HEK293 (cell line): ENCODE data around the gene CD86.

Experiments
- CTCF ChIA-PET: fragments of 350-600 bp; formaldehyde crosslinking; extraction: SDS; loops from one replicate; lab custom pipeline; 2021; ENCODE audit warnings: antibody characterized with exemption; lab: Yijun Ruan, JAX
- POLR2A ChIA-PET: fragments of 300-600 bp; formaldehyde crosslinking; extraction: SDS; loops from one replicate; lab custom pipeline; 2020; ENCODE audit warnings: antibody characterized with exemption, inconsistent platforms; lab: Yijun Ruan, JAX
- H3K27ac ChIP-seq: fragments of 200-500 bp; sonication (Bioruptor generic); 2 replicates; pipeline ENCODE4 v1.5.1; 2014; ENCODE audit warnings: low read depth, low read length, control low read depth, inconsistent platforms; ENCODE audit errors: extremely low read depth
- H3K36me3 ChIP-seq, 2 experiments: fragments of 200-500 bp in 1 of 2; sonication (Bioruptor generic) in 1 of 2; 1 replicate in 1 of 2; 2 replicates in 1 of 2; pipeline ENCODE4 v1.5.1; 2014 to 2017; ENCODE audit warnings: inconsistent platforms in 2 of 2, low read length in 2 of 2; ENCODE audit not compliant: control insufficient read depth in 2 of 2, insufficient read depth in 1 of 2
- H3K4me1 ChIP-seq: fragments of 200-500 bp; sonication (Bioruptor generic); 2 replicates; pipeline ENCODE4 v1.5.1; 2014; ENCODE audit warnings: mild to moderate bottlenecking, low read length, inconsistent platforms; ENCODE audit not compliant: control insufficient read depth, insufficient read depth
- H3K4me3 ChIP-seq: 2 replicates; pipeline ENCODE4 v1.5.1; 2011; ENCODE audit warnings: low read depth, mild to moderate bottlenecking, control low read depth, low read length, moderate library complexity
- H3K9me3 ChIP-seq: fragments of 200-500 bp; sonication (Bioruptor generic); 2 replicates; pipeline ENCODE4 v1.5.1; 2014; ENCODE audit warnings: low read depth, low read length, inconsistent platforms; ENCODE audit not compliant: control insufficient read depth, insufficient read depth
- BCL11B ChIP-seq: fragments of 450-650 bp; formaldehyde crosslinking; IDR thresholded peaks from 2 replicates; pipeline ENCODE4 v1.5.1; 2016; ENCODE audit warnings: low read depth, missing biosample characterization, missing genetic modification characterization
- GLI4 ChIP-seq: fragments of 450-650 bp; formaldehyde crosslinking; IDR thresholded peaks from 2 replicates; pipeline ENCODE4 v1.5.1; 2016; ENCODE audit warnings: missing biosample characterization, missing genetic modification characterization
- KLF7 ChIP-seq: fragments of 450-650 bp; formaldehyde crosslinking; IDR thresholded peaks from 2 replicates; pipeline ENCODE4 v1.5.1; 2016; ENCODE audit warnings: missing biosample characterization, missing genetic modification characterization, borderline replicate concordance
- MZF1 ChIP-seq: fragments of 450-650 bp; formaldehyde crosslinking; IDR thresholded peaks from 2 replicates; pipeline ENCODE4 v1.5.1; 2017; ENCODE audit warnings: missing biosample characterization, missing genetic modification characterization, borderline replicate concordance
- SCRT2 ChIP-seq: fragments of 450-650 bp; formaldehyde crosslinking; IDR thresholded peaks from 2 replicates; pipeline ENCODE4 v1.5.1; 2016; ENCODE audit warnings: missing biosample characterization, missing genetic modification characterization
- ZBTB7A ChIP-seq: fragments of 450-650 bp; formaldehyde crosslinking; IDR thresholded peaks from 2 replicates; pipeline ENCODE4 v1.5.1; 2016; ENCODE audit warnings: low read depth, missing biosample characterization, missing genetic modification characterization
- ZFP3 ChIP-seq: fragments of 450-650 bp; formaldehyde crosslinking; IDR thresholded peaks from 2 replicates; pipeline ENCODE4 v1.5.1; 2016; ENCODE audit warnings: low read depth, missing biosample characterization, missing genetic modification characterization
- ZNF140 ChIP-seq: fragments of 450-650 bp; formaldehyde crosslinking; IDR thresholded peaks from 2 replicates; pipeline ENCODE4 v1.5.1; 2016; ENCODE audit warnings: missing biosample characterization, missing genetic modification characterization
- ZNF146 ChIP-seq: fragments of 450-650 bp; formaldehyde crosslinking; IDR thresholded peaks from 2 replicates; pipeline ENCODE4 v1.5.1; 2016; ENCODE audit warnings: missing biosample characterization, missing genetic modification characterization
- ZNF221 ChIP-seq: fragments of 450-650 bp; formaldehyde crosslinking; IDR thresholded peaks from 2 replicates; pipeline ENCODE4 v1.5.1; 2017; ENCODE audit warnings: missing biosample characterization, missing genetic modification characterization, borderline replicate concordance
- ZNF274 ChIP-seq, 2 experiments: fragments of 200-500 bp in 1 of 2; fragments of 450-650 bp in 1 of 2; sonication (Bioruptor generic) in 1 of 2; formaldehyde crosslinking in 1 of 2; IDR thresholded peaks; 2 replicates each; pipeline versions ENCODE4 v1.5.1 to v1.6.1; 2014 to 2016; ENCODE audit warnings: borderline replicate concordance in 1 of 2, inconsistent platforms in 1 of 2, low read length in 1 of 2, missing biosample characterization in 1 of 2, missing genetic modification characterization in 1 of 2
- ZNF394 ChIP-seq: fragments of 450-650 bp; formaldehyde crosslinking; IDR thresholded peaks from 2 replicates; pipeline ENCODE4 v1.5.1; 2016; ENCODE audit warnings: missing biosample characterization, missing genetic modification characterization, mild to moderate bottlenecking, moderate library complexity, borderline replicate concordance
- ZNF449 ChIP-seq: fragments of 450-650 bp; formaldehyde crosslinking; IDR thresholded peaks from 2 replicates; pipeline ENCODE4 v1.5.1; 2017; ENCODE audit warnings: missing biosample characterization, mild to moderate bottlenecking, missing genetic modification characterization, moderate library complexity
- ZNF610 ChIP-seq: fragments of 450-650 bp; formaldehyde crosslinking; IDR thresholded peaks from 2 replicates; pipeline ENCODE4 v1.5.1; 2016; ENCODE audit warnings: missing biosample characterization, missing genetic modification characterization, borderline replicate concordance
- ZNF664 ChIP-seq: fragments of 450-650 bp; formaldehyde crosslinking; IDR thresholded peaks from 2 replicates; pipeline ENCODE4 v1.5.1; 2016; ENCODE audit warnings: missing biosample characterization, missing genetic modification characterization
- ZNF704 ChIP-seq: fragments of 450-650 bp; formaldehyde crosslinking; IDR thresholded peaks from 2 replicates; pipeline ENCODE4 v1.5.1; 2016; ENCODE audit warnings: missing biosample characterization, missing genetic modification characterization
- ZNF791 ChIP-seq: fragments of 450-650 bp; formaldehyde crosslinking; IDR thresholded peaks from 2 replicates; pipeline ENCODE4 v1.5.1; 2016; ENCODE audit warnings: missing biosample characterization, missing genetic modification characterization
- ZSCAN30 ChIP-seq: fragments of 450-650 bp; IDR thresholded peaks from 2 replicates; pipeline ENCODE4 v1.5.1; 2018; ENCODE audit warnings: missing biosample characterization, mild to moderate bottlenecking, missing genetic modification characterization, moderate library complexity
- ZXDB ChIP-seq: fragments of 450-650 bp; formaldehyde crosslinking; IDR thresholded peaks from 2 replicates; pipeline ENCODE4 v1.5.1; 2016; ENCODE audit warnings: missing biosample characterization, missing genetic modification characterization
- TF ChIP-seq, protein P1 (sequence below): fragments of 450-650 bp; formaldehyde crosslinking; IDR thresholded peaks from 2 replicates; pipeline ENCODE4 v1.5.1; 2017; ENCODE audit warnings: missing biosample characterization, missing genetic modification characterization
- TF ChIP-seq, protein P2 (sequence below): fragments of 450-650 bp; formaldehyde crosslinking; IDR thresholded peaks from 2 replicates; pipeline ENCODE4 v1.5.0; 2017; ENCODE audit warnings: missing biosample characterization, missing genetic modification characterization, borderline replicate concordance
- TF ChIP-seq, protein P3 (sequence below): fragments of 450-650 bp; formaldehyde crosslinking; IDR thresholded peaks from 2 replicates; pipeline ENCODE4 v1.5.1; 2016; ENCODE audit warnings: missing biosample characterization, missing genetic modification characterization
- TF ChIP-seq, protein P4 (sequence below): fragments of 450-650 bp; formaldehyde crosslinking; IDR thresholded peaks from 2 replicates; pipeline ENCODE4 v1.5.1; 2016; ENCODE audit warnings: missing biosample characterization, missing genetic modification characterization

CD86 gene

DNA sequence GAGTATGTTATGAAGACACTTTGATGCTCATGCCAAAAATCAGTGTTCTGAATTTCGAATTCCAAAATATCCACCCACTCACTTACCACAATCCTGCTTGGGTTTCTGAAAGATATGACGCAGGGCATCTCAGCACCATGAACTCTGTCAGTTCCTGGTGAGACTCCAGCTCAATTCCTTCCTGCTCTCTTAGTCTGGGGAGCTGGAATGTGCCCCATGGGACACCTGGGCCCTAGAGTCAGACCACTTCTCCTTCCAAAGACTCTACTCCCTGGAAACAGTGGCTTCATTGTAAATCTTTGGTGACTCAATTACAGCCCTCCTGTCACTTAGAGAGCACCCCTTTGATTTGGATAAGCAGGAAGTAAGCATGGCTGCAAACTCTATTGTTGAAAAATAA, 50.5 kb downstream of the CD86 start (continued):
- TF ChIP-seq, protein P1, sequence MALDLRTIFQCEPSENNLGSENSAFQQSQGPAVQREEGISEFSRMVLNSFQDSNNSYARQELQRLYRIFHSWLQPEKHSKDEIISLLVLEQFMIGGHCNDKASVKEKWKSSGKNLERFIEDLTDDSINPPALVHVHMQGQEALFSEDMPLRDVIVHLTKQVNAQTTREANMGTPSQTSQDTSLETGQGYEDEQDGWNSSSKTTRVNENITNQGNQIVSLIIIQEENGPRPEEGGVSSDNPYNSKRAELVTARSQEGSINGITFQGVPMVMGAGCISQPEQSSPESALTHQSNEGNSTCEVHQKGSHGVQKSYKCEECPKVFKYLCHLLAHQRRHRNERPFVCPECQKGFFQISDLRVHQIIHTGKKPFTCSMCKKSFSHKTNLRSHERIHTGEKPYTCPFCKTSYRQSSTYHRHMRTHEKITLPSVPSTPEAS (tag by site-specific recombination): no peak
- TF ChIP-seq ZNF274 (IDR thresholded peaks at IDR 0.05; ENCODE audit: low read length): no peak
- TF ChIP-seq ZNF274 (tag by site-specific recombination; IDR thresholded peaks at IDR 0.05; ENCODE audit: borderline replicate concordance): no peak
- no peak for TF ChIP-seq KLF7 (tag by site-specific recombination)
- TF ChIP-seq, protein P2, sequence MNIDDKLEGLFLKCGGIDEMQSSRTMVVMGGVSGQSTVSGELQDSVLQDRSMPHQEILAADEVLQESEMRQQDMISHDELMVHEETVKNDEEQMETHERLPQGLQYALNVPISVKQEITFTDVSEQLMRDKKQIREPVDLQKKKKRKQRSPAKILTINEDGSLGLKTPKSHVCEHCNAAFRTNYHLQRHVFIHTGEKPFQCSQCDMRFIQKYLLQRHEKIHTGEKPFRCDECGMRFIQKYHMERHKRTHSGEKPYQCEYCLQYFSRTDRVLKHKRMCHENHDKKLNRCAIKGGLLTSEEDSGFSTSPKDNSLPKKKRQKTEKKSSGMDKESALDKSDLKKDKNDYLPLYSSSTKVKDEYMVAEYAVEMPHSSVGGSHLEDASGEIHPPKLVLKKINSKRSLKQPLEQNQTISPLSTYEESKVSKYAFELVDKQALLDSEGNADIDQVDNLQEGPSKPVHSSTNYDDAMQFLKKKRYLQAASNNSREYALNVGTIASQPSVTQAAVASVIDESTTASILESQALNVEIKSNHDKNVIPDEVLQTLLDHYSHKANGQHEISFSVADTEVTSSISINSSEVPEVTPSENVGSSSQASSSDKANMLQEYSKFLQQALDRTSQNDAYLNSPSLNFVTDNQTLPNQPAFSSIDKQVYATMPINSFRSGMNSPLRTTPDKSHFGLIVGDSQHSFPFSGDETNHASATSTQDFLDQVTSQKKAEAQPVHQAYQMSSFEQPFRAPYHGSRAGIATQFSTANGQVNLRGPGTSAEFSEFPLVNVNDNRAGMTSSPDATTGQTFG (tag by site-specific recombination): no peak

DNA sequence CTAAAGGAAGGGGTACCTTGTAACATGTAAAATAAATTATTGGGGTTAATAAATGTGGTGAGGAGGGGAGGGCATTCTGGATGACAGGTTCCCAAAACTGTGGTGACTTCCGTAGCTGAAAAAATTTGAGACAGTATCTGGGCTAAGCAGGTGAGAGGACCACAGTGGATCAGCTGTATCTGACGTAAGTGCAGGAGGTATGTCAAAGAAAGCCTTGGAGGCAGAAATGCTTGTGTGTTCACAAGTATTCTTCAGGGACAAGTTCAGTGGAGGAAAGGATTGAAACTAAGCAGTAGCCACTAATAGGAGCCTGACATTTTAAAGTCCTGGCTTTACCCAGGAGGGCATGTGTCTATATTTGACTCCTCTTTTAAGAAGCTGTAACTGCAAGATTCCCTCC, 52.0 kb downstream of the CD86 start:
- Histone ChIP-seq H3K4me3 (no peak overlapping the region), H3K9me3 (no peaks in the 10 kb centered on the region), H3K4me1 (no peaks in the 10 kb centered on the region), H3K27ac (no peak overlapping the region), H3K36me3 (no peaks in the 10 kb centered on the region)
- ChIA-PET CTCF (interaction anchor here (1.0 kb wide), 1 partner anchor 193 kb away, joined by 3 read pairs; no protein-coding TSS in a partner anchor), POLR2A (no interaction called here)
- TF ChIP-seq ZXDB (tag by site-specific recombination) (no peak), ZNF221 (no peak), ZNF610 (tag by site-specific recombination) (no peak), ZNF140 (tag by site-specific recombination) (no peak), SCRT2 (tag by site-specific recombination) (no peak), ZNF449 (tag by site-specific recombination) (no peak), BCL11B (no peak), ZSCAN30 (no peak), ZBTB7A (no peak), GLI4 (tag by site-specific recombination) (no peak), ZNF791 (tag by site-specific recombination) (no peak)
- TF ChIP-seq, protein P3, sequence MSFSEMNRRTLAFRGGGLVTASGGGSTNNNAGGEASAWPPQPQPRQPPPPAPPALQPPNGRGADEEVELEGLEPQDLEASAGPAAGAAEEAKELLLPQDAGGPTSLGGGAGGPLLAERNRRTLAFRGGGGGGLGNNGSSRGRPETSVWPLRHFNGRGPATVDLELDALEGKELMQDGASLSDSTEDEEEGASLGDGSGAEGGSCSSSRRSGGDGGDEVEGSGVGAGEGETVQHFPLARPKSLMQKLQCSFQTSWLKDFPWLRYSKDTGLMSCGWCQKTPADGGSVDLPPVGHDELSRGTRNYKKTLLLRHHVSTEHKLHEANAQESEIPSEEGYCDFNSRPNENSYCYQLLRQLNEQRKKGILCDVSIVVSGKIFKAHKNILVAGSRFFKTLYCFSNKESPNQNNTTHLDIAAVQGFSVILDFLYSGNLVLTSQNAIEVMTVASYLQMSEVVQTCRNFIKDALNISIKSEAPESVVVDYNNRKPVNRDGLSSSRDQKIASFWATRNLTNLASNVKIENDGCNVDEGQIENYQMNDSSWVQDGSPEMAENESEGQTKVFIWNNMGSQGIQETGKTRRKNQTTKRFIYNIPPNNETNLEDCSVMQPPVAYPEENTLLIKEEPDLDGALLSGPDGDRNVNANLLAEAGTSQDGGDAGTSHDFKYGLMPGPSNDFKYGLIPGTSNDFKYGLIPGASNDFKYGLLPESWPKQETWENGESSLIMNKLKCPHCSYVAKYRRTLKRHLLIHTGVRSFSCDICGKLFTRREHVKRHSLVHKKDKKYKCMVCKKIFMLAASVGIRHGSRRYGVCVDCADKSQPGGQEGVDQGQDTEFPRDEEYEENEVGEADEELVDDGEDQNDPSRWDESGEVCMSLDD (tag by site-specific recombination): no peak

- TF ChIP-seq ZNF664 (tag by site-specific recombination) (no peak), MZF1 (tag by site-specific recombination) (no peak), ZNF704 (tag by site-specific recombination) (no peak), ZFP3 (tag by site-specific recombination) (no peak), ZNF394 (no peak), ZNF146 (tag by site-specific recombination) (no peak)
- TF ChIP-seq, protein P4, sequence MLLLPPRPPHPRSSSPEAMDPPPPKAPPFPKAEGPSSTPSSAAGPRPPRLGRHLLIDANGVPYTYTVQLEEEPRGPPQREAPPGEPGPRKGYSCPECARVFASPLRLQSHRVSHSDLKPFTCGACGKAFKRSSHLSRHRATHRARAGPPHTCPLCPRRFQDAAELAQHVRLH: no peak
- POLR2A ChIA-PET: no interaction called here
- no peaks in the 10 kb centered on the region for H3K36me3 ChIP-seq
- CTCF ChIA-PET: interaction anchor here (0.6 to 0.7 kb wide), 2 partner anchors 19 to 358 kb away, joined by 3 to 4 read pairs; no protein-coding TSS in a partner anchor
- no peak overlapping the region for H3K27ac ChIP-seq
- no peaks in the 10 kb centered on the region for H3K9me3 ChIP-seq
- H3K4me3 ChIP-seq: no peak overlapping the region
- no peaks in the 10 kb centered on the region for H3K4me1 ChIP-seq
These were observed 56.8 kb downstream of the CD86 start for GRCh38 chr3:122111974-122112373.
